ENCODE data around the gene TMEM135. TPM values are rescaled to one million over a fixed set of nuclear protein-coding genes. Genes with fewer than 3 reads are reported as not detected.

The TMEM135 gene
- total RNA-seq, 1 experiment from 2014 or later, result 14.0 TPM

DNA sequence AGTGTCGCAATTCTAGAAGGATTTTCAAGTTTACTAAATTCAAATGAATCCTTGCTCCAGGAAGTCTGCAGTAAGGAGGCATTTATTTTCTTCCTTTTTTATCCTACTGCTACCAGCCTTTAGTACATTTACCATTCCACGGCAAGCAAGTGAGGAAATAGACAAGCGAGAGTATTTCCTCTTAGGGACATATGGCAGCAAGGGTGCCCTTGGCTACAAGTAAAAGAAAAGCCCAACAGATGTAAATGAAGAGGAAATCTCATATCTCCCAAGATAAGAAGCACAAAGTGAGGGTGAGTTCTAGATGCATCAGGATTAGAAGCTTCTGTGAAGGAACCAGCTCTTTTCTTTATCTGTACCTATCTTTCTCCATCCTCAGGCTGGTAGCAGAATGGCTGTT lies 44.7 kb upstream of the TMEM135 start:
- Histone ChIP-seq H3K36me3 (ENCODE audit: low read depth, low read length) (no peaks in the 10 kb centered on the region), H3K27ac (ENCODE audit: low read length) (no peak overlapping the region), H3K4me3 (ENCODE audit: low read length) (no peak overlapping the region), H3K27me3 (ENCODE audit: low read length) (no peaks in the 10 kb centered on the region), H3K9me3 (ENCODE audit: low read length) (no peaks in the 10 kb centered on the region), H3F3A (ENCODE audit: low read length, unreplicated experiment) (no peaks in the 10 kb centered on the region), H3K4me2 (ENCODE audit: low read length) (no peak overlapping the region), H2AFZ (ENCODE audit: low read length) (no peak overlapping the region), H3K9ac (ENCODE audit: low read length) (no peak overlapping the region), H4K20me1 (ENCODE audit: low read length) (no peaks in the 10 kb centered on the region), H3K4me1 (ENCODE audit: insufficient read depth, low read length) (peaks cover 9% of the 10 kb centered on the region), H3K79me2 (ENCODE audit: low read length) (no peaks in the 10 kb centered on the region), H3K9me2 (replicated peaks; ENCODE audit: low read length) (no peaks in the 10 kb centered on the region)
- POLR2A ChIA-PET (ENCODE audit: unreplicated experiment), result interaction anchor here (0.5 kb wide), 1 partner anchor 40 kb away, joined by 4 read pairs; no protein-coding TSS in a partner anchor
- ATAC-seq (no peak), DNase-seq (no peak)
- CTCF ChIA-PET, result no interaction called here
- BruUV-seq (replicated peaks), result no TSS peak
- no peak for TF ChIP-seq EZH2phosphoT487 (IDR thresholded peaks at IDR 0.05; ENCODE audit: borderline replicate concordance, low read length)
- TF ChIP-seq, protein P1, sequence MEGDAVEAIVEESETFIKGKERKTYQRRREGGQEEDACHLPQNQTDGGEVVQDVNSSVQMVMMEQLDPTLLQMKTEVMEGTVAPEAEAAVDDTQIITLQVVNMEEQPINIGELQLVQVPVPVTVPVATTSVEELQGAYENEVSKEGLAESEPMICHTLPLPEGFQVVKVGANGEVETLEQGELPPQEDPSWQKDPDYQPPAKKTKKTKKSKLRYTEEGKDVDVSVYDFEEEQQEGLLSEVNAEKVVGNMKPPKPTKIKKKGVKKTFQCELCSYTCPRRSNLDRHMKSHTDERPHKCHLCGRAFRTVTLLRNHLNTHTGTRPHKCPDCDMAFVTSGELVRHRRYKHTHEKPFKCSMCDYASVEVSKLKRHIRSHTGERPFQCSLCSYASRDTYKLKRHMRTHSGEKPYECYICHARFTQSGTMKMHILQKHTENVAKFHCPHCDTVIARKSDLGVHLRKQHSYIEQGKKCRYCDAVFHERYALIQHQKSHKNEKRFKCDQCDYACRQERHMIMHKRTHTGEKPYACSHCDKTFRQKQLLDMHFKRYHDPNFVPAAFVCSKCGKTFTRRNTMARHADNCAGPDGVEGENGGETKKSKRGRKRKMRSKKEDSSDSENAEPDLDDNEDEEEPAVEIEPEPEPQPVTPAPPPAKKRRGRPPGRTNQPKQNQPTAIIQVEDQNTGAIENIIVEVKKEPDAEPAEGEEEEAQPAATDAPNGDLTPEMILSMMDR (conservative IDR thresholded peaks at IDR 0.05; ENCODE audit: low read depth, low read length), result no peak
- TF ChIP-seq EZH2 (IDR thresholded peaks at IDR 0.05; ENCODE audit: low read length, unreplicated experiment), result no peak
- intact Hi-C loops (cut with micrococcal nuclease), result no loop called here

DNA sequence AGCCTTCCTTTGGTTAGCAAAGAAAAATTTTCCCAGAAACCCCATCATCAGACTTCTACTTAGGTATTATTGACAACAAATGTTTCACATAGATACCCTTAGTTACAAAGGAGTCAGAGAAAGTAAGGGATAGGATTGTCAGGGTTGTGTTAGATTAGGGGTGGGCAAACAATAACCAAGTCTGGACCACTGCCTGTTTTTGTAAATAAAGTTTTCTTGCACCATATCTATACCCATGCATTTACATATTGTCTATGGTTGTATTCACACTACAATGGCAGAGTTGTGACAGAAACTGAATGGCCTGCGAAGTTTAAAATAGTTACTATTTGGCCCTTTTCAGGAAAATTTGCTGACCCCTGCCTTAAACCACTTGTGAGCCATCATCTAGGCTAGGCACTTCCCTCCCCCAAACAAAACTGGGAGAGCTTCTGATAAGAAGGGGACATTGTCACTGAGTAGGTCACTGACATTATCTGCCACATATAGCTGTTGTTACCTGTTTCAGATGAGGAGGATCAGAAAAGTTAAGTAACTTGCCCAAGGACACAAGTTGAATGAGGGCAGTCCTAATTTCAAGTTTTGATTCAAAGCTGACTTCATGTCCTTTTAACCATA lies 40.7 kb upstream of the TMEM135 start:
- no peak for DNase-seq
- H3K9me3 ChIP-seq (ENCODE audit: low read length), result no peaks in the 10 kb centered on the region
- no peak overlapping the region for H3K27ac ChIP-seq (ENCODE audit: low read length)
- POLR2A ChIA-PET (ENCODE audit: unreplicated experiment), result interaction anchor here (0.5 kb wide), 1 partner anchor 41 kb away, joined by 4 read pairs; the partner anchor contains the start of gene TMEM135
- no peaks in the 10 kb centered on the region for H4K20me1 ChIP-seq (ENCODE audit: low read length)
- H2AFZ ChIP-seq (ENCODE audit: low read length), result no peak overlapping the region
- TF ChIP-seq EZH2phosphoT487 (IDR thresholded peaks at IDR 0.05; ENCODE audit: borderline replicate concordance, low read length), result no peak
- TF ChIP-seq, protein P1 (conservative IDR thresholded peaks at IDR 0.05; ENCODE audit: low read depth, low read length), result no peak
- no peak for TF ChIP-seq EZH2 (IDR thresholded peaks at IDR 0.05; ENCODE audit: low read length, unreplicated experiment)
- H3K9me2 ChIP-seq (replicated peaks; ENCODE audit: low read length), result no peaks in the 10 kb centered on the region
- peaks cover 15% of the 10 kb centered on the region for H3K4me1 ChIP-seq (ENCODE audit: insufficient read depth, low read length)
- H3K9ac ChIP-seq (ENCODE audit: low read length), result no peak overlapping the region
- no TSS peak for BruUV-seq (replicated peaks)
- H3F3A ChIP-seq (ENCODE audit: low read length, unreplicated experiment), result no peaks in the 10 kb centered on the region
- H3K27me3 ChIP-seq (ENCODE audit: low read length), result no peaks in the 10 kb centered on the region
- no peaks in the 10 kb centered on the region for H3K36me3 ChIP-seq (ENCODE audit: low read depth, low read length)
- no peak for ATAC-seq
- H3K79me2 ChIP-seq (ENCODE audit: low read length), result no peaks in the 10 kb centered on the region
- no peak overlapping the region for H3K4me3 ChIP-seq (ENCODE audit: low read length)
- no peak overlapping the region for H3K4me2 ChIP-seq (ENCODE audit: low read length)
- CTCF ChIA-PET, result interaction anchor here (0.6 kb wide), 1 partner anchor 40 kb away, joined by 3 read pairs; no protein-coding TSS in a partner anchor
- intact Hi-C loops (cut with micrococcal nuclease), result loop anchor here (5.0 kb wide), 1 partner anchor 100 kb away; no protein-coding TSS in a partner anchor

DNA sequence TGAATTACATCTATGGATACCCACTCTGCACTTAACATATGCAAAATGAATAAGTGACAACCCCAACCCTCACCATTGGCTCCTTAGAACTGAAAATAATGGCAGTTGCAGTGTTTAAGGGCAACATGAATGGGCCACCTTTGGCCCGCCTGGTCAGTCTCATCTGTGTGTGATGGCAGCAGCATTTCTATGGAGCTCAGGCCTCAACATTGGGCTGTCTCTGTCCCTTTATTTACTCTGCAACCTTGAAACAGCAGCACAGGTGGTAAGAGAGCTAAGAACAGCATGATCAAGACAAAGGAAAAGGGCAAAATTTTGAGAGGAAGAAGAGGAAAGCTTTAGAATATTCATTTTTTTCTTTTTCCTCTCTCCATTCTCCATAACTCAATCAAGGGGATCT lies 38.3 kb upstream of the TMEM135 start:
- no peak overlapping the region for H2AFZ ChIP-seq (ENCODE audit: low read length)
- no peak for ATAC-seq
- intact Hi-C loops (cut with micrococcal nuclease), result loop anchor here (5.0 kb wide), 1 partner anchor 98 kb away; no protein-coding TSS in a partner anchor

More for the DNA sequence above, 38.3 kb upstream of the TMEM135 start:
- no TSS peak for BruUV-seq (replicated peaks)
- CTCF ChIA-PET, result no interaction called here
- POLR2A ChIA-PET (ENCODE audit: unreplicated experiment), result no interaction called here
- no peaks in the 10 kb centered on the region for H3K36me3 ChIP-seq (ENCODE audit: low read depth, low read length)
- no peaks in the 10 kb centered on the region for H4K20me1 ChIP-seq (ENCODE audit: low read length)
- H3K27ac ChIP-seq (ENCODE audit: low read length), result no peak overlapping the region
- H3K4me3 ChIP-seq (ENCODE audit: low read length), result no peak overlapping the region
- TF ChIP-seq, protein P1 (conservative IDR thresholded peaks at IDR 0.05; ENCODE audit: low read depth, low read length), result no peak
- TF ChIP-seq EZH2 (IDR thresholded peaks at IDR 0.05; ENCODE audit: low read length, unreplicated experiment), result no peak
- no peak for TF ChIP-seq EZH2phosphoT487 (IDR thresholded peaks at IDR 0.05; ENCODE audit: borderline replicate concordance, low read length)
- H3K9me2 ChIP-seq (replicated peaks; ENCODE audit: low read length), result no peaks in the 10 kb centered on the region
- H3K27me3 ChIP-seq (ENCODE audit: low read length), result no peaks in the 10 kb centered on the region
- H3K79me2 ChIP-seq (ENCODE audit: low read length), result no peaks in the 10 kb centered on the region
- H3K9me3 ChIP-seq (ENCODE audit: low read length), result no peaks in the 10 kb centered on the region
- H3F3A ChIP-seq (ENCODE audit: low read length, unreplicated experiment), result no peaks in the 10 kb centered on the region
- no peak overlapping the region for H3K9ac ChIP-seq (ENCODE audit: low read length)
- no peak overlapping the region for H3K4me2 ChIP-seq (ENCODE audit: low read length)
- peaks cover 15% of the 10 kb centered on the region for H3K4me1 ChIP-seq (ENCODE audit: insufficient read depth, low read length)
- DNase-seq, result no peak

All from PC-3 (cell line).